ENCODE measurements around the gene TRANK1.
A peak's percentile ranks its signal among the peaks of the same experiment; 100 is the strongest.

Gene TRANK1

DNA sequence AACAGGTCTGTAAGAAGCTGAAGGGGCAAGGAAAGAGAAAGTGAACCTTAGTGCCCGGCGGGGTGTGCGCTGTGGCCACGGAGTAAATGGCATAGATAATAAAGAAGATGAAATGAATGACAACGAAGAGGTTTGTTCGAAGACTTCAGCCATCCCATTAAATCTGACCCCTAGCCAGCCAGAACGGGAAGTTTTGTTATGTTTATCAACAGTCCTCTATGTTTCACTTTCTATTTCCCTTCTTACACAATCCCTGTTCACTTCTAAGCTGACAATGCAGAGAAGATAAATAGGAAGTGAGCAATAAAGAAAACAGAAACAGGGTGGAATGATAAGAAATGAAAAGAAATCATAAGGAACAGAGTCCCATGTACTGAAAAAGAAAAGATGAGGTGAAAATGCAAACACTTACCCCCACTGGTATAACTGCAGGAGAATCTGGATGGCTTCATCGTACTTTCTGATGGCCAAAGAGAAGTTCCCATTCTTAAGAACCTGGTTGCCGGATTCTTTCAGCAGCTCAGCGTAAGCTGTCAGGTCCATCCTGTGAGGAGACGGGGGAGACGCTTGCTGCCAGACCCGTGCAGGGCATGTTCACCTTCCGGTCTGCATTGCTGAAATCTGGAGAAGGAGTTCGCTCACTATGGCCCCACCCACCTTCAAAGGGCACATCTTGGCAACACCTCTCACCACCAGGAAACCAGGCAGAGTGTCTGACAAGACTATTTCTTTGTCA lies 36.8 kb downstream of the TRANK1 start:
- no peak for TF ChIP-seq ZNF266 (tag by site-specific recombination; IDR thresholded peaks at IDR 0.05; ENCODE audit: low read depth)
- peak; percentile 45; the same call in 1 of the 2 replicates for TF ChIP-seq PRDM1 (tag by site-specific recombination; IDR thresholded peaks at IDR 0.05)
- TF ChIP-seq, protein P1, sequence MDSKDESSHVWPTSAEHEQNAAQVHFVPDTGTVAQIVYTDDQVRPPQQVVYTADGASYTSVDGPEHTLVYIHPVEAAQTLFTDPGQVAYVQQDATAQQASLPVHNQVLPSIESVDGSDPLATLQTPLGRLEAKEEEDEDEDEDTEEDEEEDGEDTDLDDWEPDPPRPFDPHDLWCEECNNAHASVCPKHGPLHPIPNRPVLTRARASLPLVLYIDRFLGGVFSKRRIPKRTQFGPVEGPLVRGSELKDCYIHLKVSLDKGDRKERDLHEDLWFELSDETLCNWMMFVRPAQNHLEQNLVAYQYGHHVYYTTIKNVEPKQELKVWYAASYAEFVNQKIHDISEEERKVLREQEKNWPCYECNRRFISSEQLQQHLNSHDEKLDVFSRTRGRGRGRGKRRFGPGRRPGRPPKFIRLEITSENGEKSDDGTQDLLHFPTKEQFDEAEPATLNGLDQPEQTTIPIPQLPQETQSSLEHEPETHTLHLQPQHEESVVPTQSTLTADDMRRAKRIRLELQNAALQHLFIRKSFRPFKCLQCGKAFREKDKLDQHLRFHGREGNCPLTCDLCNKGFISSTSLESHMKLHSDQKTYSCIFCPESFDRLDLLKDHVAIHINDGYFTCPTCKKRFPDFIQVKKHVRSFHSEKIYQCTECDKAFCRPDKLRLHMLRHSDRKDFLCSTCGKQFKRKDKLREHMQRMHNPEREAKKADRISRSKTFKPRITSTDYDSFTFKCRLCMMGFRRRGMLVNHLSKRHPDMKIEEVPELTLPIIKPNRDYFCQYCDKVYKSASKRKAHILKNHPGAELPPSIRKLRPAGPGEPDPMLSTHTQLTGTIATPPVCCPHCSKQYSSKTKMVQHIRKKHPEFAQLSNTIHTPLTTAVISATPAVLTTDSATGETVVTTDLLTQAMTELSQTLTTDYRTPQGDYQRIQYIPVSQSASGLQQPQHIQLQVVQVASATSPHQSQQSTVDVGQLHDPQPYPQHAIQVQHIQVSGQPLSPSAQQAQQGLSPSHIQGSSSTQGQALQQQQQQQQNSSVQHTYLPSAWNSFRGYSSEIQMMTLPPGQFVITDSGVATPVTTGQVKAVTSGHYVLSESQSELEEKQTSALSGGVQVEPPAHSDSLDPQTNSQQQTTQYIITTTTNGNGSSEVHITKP (tag by site-specific recombination; IDR thresholded peaks at IDR 0.05): peak; percentile 47; the same call in 1 of the 2 replicates
- TF ChIP-seq ZBTB20 (tag by site-specific recombination; IDR thresholded peaks at IDR 0.05): 0 out of 2 replicates have a peak, but pooled peaks have one; percentile 28
- Histone ChIP-seq H3K9me3 (ENCODE audit: control insufficient read depth, insufficient read depth, low read depth, low read length) (no peaks in the 10 kb centered on the region), H3K4me1 (ENCODE audit: control insufficient read depth, insufficient read depth, low read length) (no peaks in the 10 kb centered on the region), H3K36me3 (ENCODE audit: control insufficient read depth in 2 of 2, insufficient read depth in 1 of 2, low read length in 2 of 2) (no peaks in the 10 kb centered on the region), H3K27ac (ENCODE audit: extremely low read depth, low read depth, low read length) (no peak overlapping the region), H3K4me3 (ENCODE audit: low read depth, low read length) (peak overlapping the region; percentile 2)
- CTCF ChIA-PET: interaction anchor here (0.7 to 1.5 kb wide), 2 partner anchors 39 to 177 kb away, joined by 4 to 5 read pairs; no protein-coding TSS in a partner anchor
- POLR2A ChIA-PET: interaction anchor here (0.6 kb wide), 1 partner anchor 420 kb away, joined by 4 read pairs; no protein-coding TSS in a partner anchor

DNA sequence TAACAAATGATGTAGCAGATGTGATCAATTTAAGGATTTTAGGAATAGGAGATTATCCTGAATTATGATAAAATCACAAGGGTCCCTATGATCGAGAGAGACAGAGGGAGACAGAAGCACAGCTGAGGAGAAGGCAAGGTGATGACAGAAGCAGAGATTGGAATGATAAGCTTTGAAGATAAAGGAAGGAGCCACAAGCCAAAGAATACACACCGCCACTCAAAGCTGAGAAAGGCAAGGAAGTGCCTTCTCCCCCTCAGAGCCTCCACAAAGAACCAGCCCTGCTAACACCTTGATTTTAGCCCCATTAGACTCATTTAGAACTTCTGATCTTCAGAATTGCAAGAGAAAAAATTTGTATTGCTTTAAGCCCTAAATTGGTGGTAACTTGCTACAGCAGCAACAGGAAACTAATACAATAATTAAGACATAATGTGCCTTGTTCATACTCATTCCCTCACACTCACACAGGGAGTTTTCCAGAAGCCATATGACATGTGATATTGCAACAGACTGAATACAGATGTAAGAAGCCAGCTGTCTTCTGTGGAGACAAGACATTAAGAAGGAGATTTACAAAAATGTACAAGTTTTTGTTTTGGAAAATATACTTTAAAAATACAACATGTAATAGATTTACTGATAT lies 38.2 kb downstream of the TRANK1 start:
- POLR2A ChIA-PET: interaction anchor here (1.1 kb wide), 1 partner anchor 14 kb away, joined by 3 read pairs; no protein-coding TSS in a partner anchor
- TF ChIP-seq ZNF202 (tag by site-specific recombination; IDR thresholded peaks at IDR 0.05; ENCODE audit: borderline replicate concordance) (no peak), PRDM1 (tag by site-specific recombination; IDR thresholded peaks at IDR 0.05) (no peak), ZNF37A (tag by site-specific recombination; IDR thresholded peaks at IDR 0.05) (no peak), ZNF223 (tag by site-specific recombination; IDR thresholded peaks at IDR 0.05) (no peak), ZBTB1 (tag by site-specific recombination; IDR thresholded peaks at IDR 0.05) (no peak)
- no peak overlapping the region for H3K27ac ChIP-seq (ENCODE audit: extremely low read depth, low read depth, low read length)

DNA sequence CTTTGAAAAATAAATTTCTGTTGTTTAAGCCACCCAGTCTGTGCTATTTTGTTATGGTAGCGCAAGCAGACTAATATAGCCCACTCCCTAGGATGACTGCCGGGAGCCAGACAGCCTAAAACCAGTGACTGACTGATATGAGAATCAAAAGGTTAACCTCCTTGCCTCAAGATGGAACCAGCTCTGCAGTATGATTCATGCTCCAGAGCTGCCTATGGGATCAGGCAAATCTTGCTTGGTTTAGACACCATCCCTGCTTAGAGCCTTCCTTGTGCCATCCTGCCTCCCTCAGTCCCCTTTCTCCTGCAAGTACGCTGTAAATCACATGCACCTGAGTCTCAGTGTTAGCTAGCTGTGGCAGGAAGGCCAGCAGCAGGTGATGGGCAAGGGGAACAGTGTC lies 39.3 kb downstream of the TRANK1 start:
- TF ChIP-seq ZNF354C (tag by site-specific recombination; IDR thresholded peaks at IDR 0.05; ENCODE audit: borderline replicate concordance, low read depth) (no peak), ZNF776 (tag by site-specific recombination; IDR thresholded peaks at IDR 0.05; ENCODE audit: borderline replicate concordance) (no peak), YY2 (tag by site-specific recombination; IDR thresholded peaks at IDR 0.05) (no peak), ZNF394 (tag by site-specific recombination; IDR thresholded peaks at IDR 0.05; ENCODE audit: borderline replicate concordance) (no peak), ZNF791 (tag by site-specific recombination; IDR thresholded peaks at IDR 0.05) (no peak)
- H3K27ac ChIP-seq (ENCODE audit: extremely low read depth, low read depth, low read length): no peak overlapping the region
- no peaks in the 10 kb centered on the region for H3K36me3 ChIP-seq (ENCODE audit: control insufficient read depth in 2 of 2, insufficient read depth in 1 of 2, low read length in 2 of 2)
- no peaks in the 10 kb centered on the region for H3K4me1 ChIP-seq (ENCODE audit: control insufficient read depth, insufficient read depth, low read length)
- CTCF ChIA-PET: interaction anchor here (0.6 to 2.1 kb wide), 5 partner anchors 53 to 192 kb away, joined by 3 to 8 read pairs (median 4); no protein-coding TSS in a partner anchor
- no peak overlapping the region for H3K4me3 ChIP-seq (ENCODE audit: low read depth, low read length)
- H3K9me3 ChIP-seq (ENCODE audit: control insufficient read depth, insufficient read depth, low read depth, low read length): no peaks in the 10 kb centered on the region
- POLR2A ChIA-PET: interaction anchor here (1.1 kb wide), 1 partner anchor 12 kb away, joined by 3 read pairs; no protein-coding TSS in a partner anchor

More for the DNA sequence above, 38.2 kb downstream of the TRANK1 start:
- H3K4me3 ChIP-seq (ENCODE audit: low read depth, low read length): no peak overlapping the region
- no peaks in the 10 kb centered on the region for H3K4me1 ChIP-seq (ENCODE audit: control insufficient read depth, insufficient read depth, low read length)
- no peaks in the 10 kb centered on the region for H3K9me3 ChIP-seq (ENCODE audit: control insufficient read depth, insufficient read depth, low read depth, low read length)
- CTCF ChIA-PET: interaction anchor here (1.5 kb wide), 1 partner anchor 37 kb away, joined by 4 read pairs; no protein-coding TSS in a partner anchor
- H3K36me3 ChIP-seq (ENCODE audit: control insufficient read depth in 2 of 2, insufficient read depth in 1 of 2, low read length in 2 of 2): no peaks in the 10 kb centered on the region

Measured in HEK293 (cell line).